ENCODE data around the gene ONECUT1.

DNA sequence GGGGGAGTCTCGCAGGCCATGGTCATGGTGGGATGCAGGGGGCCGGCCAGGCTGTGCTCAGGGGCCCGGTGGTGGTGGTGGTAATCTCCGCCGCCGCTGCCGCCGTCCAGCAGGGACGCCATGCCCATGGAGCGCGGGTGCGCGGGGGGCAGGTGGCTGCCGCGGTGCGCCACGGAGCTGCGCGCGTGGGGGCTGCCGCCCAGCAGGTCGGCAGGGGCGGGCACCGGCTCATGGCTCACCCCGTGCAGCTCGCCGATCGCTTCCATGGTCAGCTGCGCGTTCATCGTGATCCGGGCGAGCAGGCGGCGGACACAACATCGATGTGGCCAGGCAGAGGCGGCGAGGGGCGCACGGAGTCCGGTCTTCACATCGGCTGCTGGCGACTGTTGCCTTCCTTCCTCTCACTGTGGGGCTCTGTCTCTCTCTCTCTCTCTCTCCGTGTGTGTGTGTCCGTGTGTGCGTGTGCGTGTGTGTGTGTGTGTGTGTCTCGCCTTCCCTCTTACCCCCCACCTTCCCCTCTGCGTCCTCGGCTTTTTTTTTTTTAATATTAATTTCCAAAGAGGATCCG, 451 bp downstream of the ONECUT1 start:
- TF ChIP-seq CTCF (IDR thresholded peaks at IDR 0.05) = no peak
- TF ChIP-seq POLR2A (IDR thresholded peaks at IDR 0.05) = no peak
